Activated gamma-delta T cell treated with anti-CD3 and anti-CD28 coated beads, Interleukin-2, amount 50 U/mL, for 16 hours (primary cell): Measurements from ENCODE around the gene TAS2R3.
"Not testable (repeated sequence)": the region's sequence is repeated elsewhere in the genome, so short reads cannot be mapped to it uniquely, and the experiment has no call there.

Experiments
- DNase-seq: peaks from one replicate; pipeline ENCODE4 v3.0.0-alpha.2; 2020; ENCODE audit warnings: low read depth

The TAS2R3 gene

GRCh38 chr7:141763797-141764196 lies at the start of gene TAS2R3:
TAS2R3 (plus strand) TSS chr7:141764097; CDS start chr7:141764159, 62 bp downstream.
- DNase-seq: no peak

GRCh38 chr7:141714571-141714970 lies 49.3 kb upstream of the TAS2R3 start:
- DNase-seq: no peak

GRCh38 chr7:141715018-141715417 lies 48.9 kb upstream of the TAS2R3 start:
- no peak for DNase-seq

- no peak for DNase-seq
Observed at GRCh38 chr7:141715794-141716689, 47.9 kb upstream of the TAS2R3 start.

- no peak for DNase-seq
Observed at GRCh38 chr7:141717450-141717849, 46.4 kb upstream of the TAS2R3 start.

- no peak for DNase-seq
Observed at GRCh38 chr7:141722529-141722928, 41.4 kb upstream of the TAS2R3 start.

- no peak for DNase-seq
Observed at GRCh38 chr7:141729020-141729419, 34.9 kb upstream of the TAS2R3 start.

- DNase-seq: no peak
Observed at GRCh38 chr7:141731476-141732149, 32.3 kb upstream of the TAS2R3 start.

- peak; percentile 7 for DNase-seq
Observed at GRCh38 chr7:141737118-141737835, 26.6 kb upstream of the TAS2R3 start.

- peak; percentile 87 for DNase-seq
Observed at GRCh38 chr7:141737836-141738591, 25.9 kb upstream of the TAS2R3 start, which contains the start of gene SSBP1. SSBP1 (plus strand) TSS chr7:141738358; CDS start chr7:141739167, 809 bp downstream.

GRCh38 chr7:141738592-141739013 lies 25.3 kb upstream of the TAS2R3 start:
- no peak for DNase-seq

GRCh38 chr7:141739250-141739649 lies 24.6 kb upstream of the TAS2R3 start:
- DNase-seq: no peak

- no peak for DNase-seq
Observed at GRCh38 chr7:141742229-141742628, 21.7 kb upstream of the TAS2R3 start.

- no peak for DNase-seq
Observed at GRCh38 chr7:141744131-141744530, 19.8 kb upstream of the TAS2R3 start.

GRCh38 chr7:141748396-141748795 lies 15.5 kb upstream of the TAS2R3 start:
- no peak for DNase-seq

- not testable (repeated sequence) for DNase-seq
Observed at GRCh38 chr7:141751904-141752303, 12.0 kb upstream of the TAS2R3 start.

GRCh38 chr7:141752634-141753033 lies 11.3 kb upstream of the TAS2R3 start:
- no peak for DNase-seq

GRCh38 chr7:141754939-141755338 lies 9.0 kb upstream of the TAS2R3 start:
- DNase-seq: no peak

GRCh38 chr7:141770083-141770583 lies 6.2 kb downstream of the TAS2R3 start:
- not testable (repeated sequence) for DNase-seq

GRCh38 chr7:141776374-141776773 lies 12.5 kb downstream of the TAS2R3 start, which contains the start of gene TAS2R4:
TAS2R4 (plus strand) TSS chr7:141776674; CDS start chr7:141778489, 1,815 bp downstream.
- no peak for DNase-seq
